ENCODE measurements around the gene MYBPC3. TPM values are rescaled to one million over a fixed set of nuclear protein-coding genes. Genes with fewer than 3 reads are reported as not detected.

MYBPC3 gene
- polyA plus RNA-seq, 1 experiment = not detected

- CTCF ChIA-PET = no interaction called here
These were observed 43.5 kb upstream of the MYBPC3 start for GRCh38 chr11:47396049-47396320.

DNA sequence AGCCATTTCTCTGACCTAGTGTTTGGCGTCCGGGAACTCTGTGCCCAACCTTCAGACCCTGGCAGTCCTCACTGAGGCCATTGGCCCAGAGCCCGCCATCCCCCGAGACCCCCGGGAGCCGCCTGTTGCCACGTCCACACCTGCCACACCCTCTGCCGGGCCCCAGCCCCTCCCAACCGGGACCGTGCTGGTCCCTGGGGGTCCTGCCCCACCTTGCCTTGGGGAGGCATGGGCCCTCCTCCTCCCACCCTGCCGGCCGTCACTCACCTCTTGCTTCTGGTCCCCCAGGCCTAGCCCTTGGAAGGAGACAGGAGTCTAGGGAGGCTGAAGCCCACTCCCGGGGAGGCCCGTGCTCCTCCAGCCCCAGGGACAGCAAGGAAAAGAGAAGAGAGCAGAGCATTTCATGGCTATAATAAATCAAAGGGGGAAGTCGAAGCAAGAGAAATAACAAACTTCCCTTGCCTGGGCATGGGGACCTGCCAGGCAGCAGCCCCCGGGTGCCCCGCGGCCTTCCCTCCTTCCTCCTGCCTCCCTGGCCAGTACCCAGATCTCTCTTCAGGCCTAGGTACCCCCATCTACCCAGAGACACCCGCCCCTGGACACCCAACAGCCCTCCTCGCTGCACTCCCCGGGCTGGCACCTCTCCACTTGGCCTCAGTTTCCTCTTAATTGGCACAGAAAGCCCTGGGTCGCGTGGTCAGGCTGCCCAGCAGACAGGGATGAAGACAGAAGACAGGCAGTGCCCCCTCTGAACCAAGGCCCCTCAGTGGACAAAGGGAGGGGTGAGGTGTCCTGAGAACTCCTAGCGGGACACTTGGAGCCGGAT, 42.9 kb upstream of the MYBPC3 start:
- Histone ChIP-seq H3K36me3 (ENCODE audit: control insufficient read depth, insufficient read depth, low read length) (no peaks in the 10 kb centered on the region), H3K4me3 (ENCODE audit: low read depth, low read length) (no peak overlapping the region), H3K27me3 (ENCODE audit: control insufficient read depth, insufficient read depth, low read length) (no peaks in the 10 kb centered on the region)
- no peak for DNase-seq (ENCODE audit: low read depth)
- no peak for TF ChIP-seq CTCF (IDR thresholded peaks at IDR 0.05; ENCODE audit: insufficient read depth, low read depth, low read length)
- POLR2A ChIA-PET = no interaction called here
- CTCF ChIA-PET = no interaction called here

More at GRCh38 chr11:47396049-47396320, 43.5 kb upstream of the MYBPC3 start:
- no peaks in the 10 kb centered on the region for H3K36me3 ChIP-seq (ENCODE audit: control insufficient read depth, insufficient read depth, low read length)
- no peak for DNase-seq (ENCODE audit: low read depth)
- no peaks in the 10 kb centered on the region for H3K27me3 ChIP-seq (ENCODE audit: control insufficient read depth, insufficient read depth, low read length)
- no peak for TF ChIP-seq CTCF (IDR thresholded peaks at IDR 0.05; ENCODE audit: insufficient read depth, low read depth, low read length)
- POLR2A ChIA-PET = no interaction called here
- no peak overlapping the region for H3K4me3 ChIP-seq (ENCODE audit: low read depth, low read length)

DNA sequence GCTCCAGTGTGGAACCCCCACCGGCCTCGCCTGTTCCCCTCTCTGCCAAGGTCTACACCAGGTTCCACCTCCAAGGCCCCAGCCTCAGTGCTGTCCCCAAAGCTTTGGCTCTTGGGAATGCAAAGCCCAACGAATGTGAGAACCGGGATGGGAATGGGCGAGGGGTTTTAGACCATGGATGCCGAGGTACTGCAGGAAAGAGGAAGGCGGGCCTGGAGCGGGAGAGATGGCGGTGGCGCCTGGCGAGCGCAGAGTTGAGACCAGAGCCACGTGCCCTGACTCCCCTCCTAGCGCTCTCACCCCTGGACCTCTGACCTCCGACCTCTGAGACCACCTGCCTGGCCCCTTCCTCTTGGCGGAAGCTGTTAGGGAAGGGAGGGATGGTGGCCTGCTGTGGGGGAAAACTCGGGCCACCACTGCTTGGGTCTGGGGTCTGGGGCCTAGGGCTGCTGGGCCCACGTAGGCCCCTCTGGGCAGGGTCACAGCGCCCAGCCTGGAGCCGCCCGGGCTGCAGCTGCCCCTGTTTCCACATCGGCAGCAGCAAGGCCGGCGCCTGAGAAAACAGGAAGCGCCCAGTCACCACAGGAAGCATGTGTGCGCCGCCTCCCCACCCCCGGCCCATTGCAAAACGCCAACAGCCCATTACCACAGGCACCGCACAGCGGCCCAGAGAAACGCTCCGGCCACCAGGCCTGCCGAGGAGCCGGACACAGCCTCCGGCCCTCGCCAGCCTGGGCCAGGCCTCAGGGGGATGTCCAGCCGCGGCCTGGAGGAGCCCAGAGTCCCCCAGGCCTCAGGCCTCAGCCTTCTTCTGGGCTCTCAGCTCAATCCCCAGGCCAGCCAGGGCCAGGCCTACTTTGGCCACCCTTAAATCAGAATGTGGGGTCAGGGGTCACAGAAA, 42.1 kb upstream of the MYBPC3 start:
- POLR2A ChIA-PET = no interaction called here
- Histone ChIP-seq H3K4me3 (ENCODE audit: low read depth, low read length) (no peak overlapping the region), H3K27me3 (ENCODE audit: control insufficient read depth, insufficient read depth, low read length) (no peaks in the 10 kb centered on the region), H3K36me3 (ENCODE audit: control insufficient read depth, insufficient read depth, low read length) (no peaks in the 10 kb centered on the region)
- no peak for TF ChIP-seq CTCF (IDR thresholded peaks at IDR 0.05; ENCODE audit: insufficient read depth, low read depth, low read length)
- CTCF ChIA-PET = interaction anchor here (0.9 to 4.7 kb wide), 3 partner anchors 13 to 60 kb away, joined by 3 to 32 read pairs (median 8); no protein-coding TSS in a partner anchor
- no peak for DNase-seq (ENCODE audit: low read depth)

GRCh38 chr11:47394050-47394321, 41.5 kb upstream of the MYBPC3 start:
- Histone ChIP-seq H3K4me3 (ENCODE audit: low read depth, low read length) (no peak overlapping the region), H3K36me3 (ENCODE audit: control insufficient read depth, insufficient read depth, low read length) (no peaks in the 10 kb centered on the region), H3K27me3 (ENCODE audit: control insufficient read depth, insufficient read depth, low read length) (no peaks in the 10 kb centered on the region)
- DNase-seq (ENCODE audit: low read depth) = no peak
- no peak for TF ChIP-seq CTCF (IDR thresholded peaks at IDR 0.05; ENCODE audit: insufficient read depth, low read depth, low read length)
- ChIA-PET POLR2A (no interaction called here), CTCF (interaction anchor here (0.9 to 4.7 kb wide), 4 partner anchors 11 to 60 kb away, joined by 3 to 32 read pairs (median 6); no protein-coding TSS in a partner anchor)

All from BJ (cell line).